ENCODE measurements around the gene REXO4. TPM values are rescaled to one million over a fixed set of nuclear protein-coding genes. Genes with fewer than 3 reads are reported as not detected.

Gene REXO4
- total and polyA plus RNA-seq, 7 donors: 13.2 to 25.9 (median 18.3) TPM

- Histone ChIP-seq H3K27me3 (peaks cover 0 to 18% (median 0%) of the 10 kb centered on the region in 3 donors), H3K27ac (no peak overlapping the region), H3K4me3 (no peak overlapping the region), H3K9me3 (no peaks in the 10 kb centered on the region), H3K36me3 (peaks cover 0 to 1% (median 0%) of the 10 kb centered on the region in 4 donors), H3K4me1 (peaks cover 0 to 28% (median 23%) of the 10 kb centered on the region in 4 donors)
- no peak for DNase-seq
- WGBS, 2 donors: 49 to 75% methylated on average over 5 of the region's 5 CpGs
- intact Hi-C loops (cut with DNase I): no loop called here
- TF ChIP-seq POLR2A (IDR thresholded peaks at IDR 0.05) (no peak), POLR2AphosphoS5 (IDR thresholded peaks at IDR 0.05) (no peak)
These were observed 2.6 kb upstream of the REXO4 start for GRCh38 chr9:133420392-133420827.

- intact Hi-C loops (cut with DNase I): loop anchor here (2.0 to 10.0 kb wide), 4 partner anchors 40 to 316 kb away; partner anchors contain the start of genes CACFD1, SARDH, SLC2A6 and STKLD1
- Histone ChIP-seq H3K4me1 (peaks cover 0 to 31% (median 23%) of the 10 kb centered on the region in 4 donors), H3K27me3 (peaks cover 0 to 7% (median 0%) of the 10 kb centered on the region in 3 donors), H3K4me3 (no peak overlapping the region), H3K9me3 (no peaks in the 10 kb centered on the region), H3K36me3 (peaks cover 0 to 16% (median 3%) of the 10 kb centered on the region in 4 donors), H3K27ac (peak overlapping the region in 2 of 4 donors; percentile 84 to 87)
- DNase-seq: no peak
- 15 to 61% methylated on average over 13 of the region's 13 CpGs for WGBS, 2 donors
- no peak for TF ChIP-seq CTCF (IDR thresholded peaks at IDR 0.05)
- TF ChIP-seq EP300 (IDR thresholded peaks at IDR 0.05): no peak
- no peak for TF ChIP-seq POLR2AphosphoS5 (IDR thresholded peaks at IDR 0.05)
- no peak for TF ChIP-seq POLR2A (IDR thresholded peaks at IDR 0.05)
These were observed 1.2 kb upstream of the REXO4 start for GRCh38 chr9:133419005-133419404.

- intact Hi-C loops (cut with DNase I): loop anchor here (5.0 to 10.0 kb wide), 3 partner anchors 38 to 320 kb away; partner anchors contain the start of genes SARDH, SLC2A6, STKLD1 and SURF4
- 69 to 78% methylated on average over 1 of the region's 1 CpG for WGBS, 2 donors
- Histone ChIP-seq H3K27me3 (no peaks in the 10 kb centered on the region), H3K4me1 (peaks cover 0 to 31% (median 23%) of the 10 kb centered on the region in 4 donors), H3K9me3 (no peaks in the 10 kb centered on the region), H3K4me3 (no peak overlapping the region), H3K27ac (no peak overlapping the region), H3K36me3 (peaks cover 8 to 54% (median 30%) of the 10 kb centered on the region in 4 donors)
- TF ChIP-seq POLR2A (IDR thresholded peaks at IDR 0.05) (no peak), POLR2AphosphoS5 (IDR thresholded peaks at IDR 0.05) (no peak), CTCF (IDR thresholded peaks at IDR 0.05) (no peak), EP300 (IDR thresholded peaks at IDR 0.05) (no peak)
- no peak for DNase-seq
These were observed 2.6 kb downstream of the REXO4 start for GRCh38 chr9:133415170-133415569.

- DNase-seq: no peak
- no peak for TF ChIP-seq POLR2AphosphoS5 (IDR thresholded peaks at IDR 0.05)
- TF ChIP-seq EP300 (IDR thresholded peaks at IDR 0.05): no peak
- TF ChIP-seq CTCF (IDR thresholded peaks at IDR 0.05): no peak
- no peak for TF ChIP-seq POLR2A (IDR thresholded peaks at IDR 0.05)
- Histone ChIP-seq H3K4me1 (no peaks in the 10 kb centered on the region), H3K27me3 (no peaks in the 10 kb centered on the region), H3K36me3 (peaks cover 12 to 85% (median 53%) of the 10 kb centered on the region in 4 donors), H3K4me3 (no peak overlapping the region), H3K9me3 (no peaks in the 10 kb centered on the region), H3K27ac (no peak overlapping the region)
- 94 to 95% methylated on average over 1 of the region's 1 CpG for WGBS, 2 donors
- intact Hi-C loops (cut with DNase I): no loop called here
These were observed 9.8 kb downstream of the REXO4 start for GRCh38 chr9:133408042-133408441.

GRCh38 chr9:133406480-133407307 is 11.1 kb downstream of the REXO4 start:
- peak; percentile 82 to 92 (median 89) for TF ChIP-seq CTCF (IDR thresholded peaks at IDR 0.05)
- TF ChIP-seq POLR2A (IDR thresholded peaks at IDR 0.05): no peak
- no peak for TF ChIP-seq POLR2AphosphoS5 (IDR thresholded peaks at IDR 0.05)
- no peaks in the 10 kb centered on the region for H3K9me3 ChIP-seq
- peak; percentile 85 for DNase-seq
- H3K4me3 ChIP-seq: no peak overlapping the region
- H3K27me3 ChIP-seq: no peaks in the 10 kb centered on the region
- WGBS, 2 donors: 48 to 57% methylated on average over 24 of the region's 24 CpGs
- intact Hi-C loops (cut with DNase I): loop anchor here (1.0 kb wide), 1 partner anchor 80 kb away; no protein-coding TSS in a partner anchor
- H3K4me1 ChIP-seq: no peaks in the 10 kb centered on the region
- peaks cover 12 to 72% (median 43%) of the 10 kb centered on the region in 4 donors for H3K36me3 ChIP-seq
- no peak overlapping the region for H3K27ac ChIP-seq

All from sigmoid colon (tissue), 7 donors.